Panc1 (cell line): Measurements from ENCODE around the gene CUX1. TPM values are rescaled to one million over a fixed set of nuclear protein-coding genes. Genes with fewer than 3 reads are reported as not detected.

Source experiments
- ATAC-seq: fragments of 200-7000 bp; cut with Tn5 transposase; 2 replicates; pipeline ENCODE4 v1.9.1; 2020; ENCODE audit warnings: mild to moderate bottlenecking, moderate library complexity
- BruUV-seq: library from RNA; stranded (reverse); fragments of 400-500 nt; replicated peaks from 2 replicates; lab custom pipeline; 2021; lab: Mats Ljungman, UMichigan
- CTCF ChIA-PET: fragments of 300-600 bp; sonication (Branson Sonifier 250); formaldehyde crosslinking; loops from one replicate; lab custom pipeline; 2022; ENCODE audit warnings: antibody characterized with exemption; lab: Charles Lee
- POLR2A ChIA-PET: fragments of 300-600 bp; sonication (Branson Sonifier 250); formaldehyde crosslinking; loops from one replicate; lab custom pipeline; 2022; ENCODE audit warnings: antibody characterized with exemption; lab: Charles Lee
- DNase-seq: peaks from one replicate; pipeline ENCODE4 v3.0.0-alpha.2; 2010; ENCODE audit warnings: low read depth, low spot score
- H3K27ac ChIP-seq: 2 replicates; pipeline ENCODE4 v1.5.1; 2011; ENCODE audit warnings: mild to moderate bottlenecking, low read length, inconsistent platforms
- H3K27me3 ChIP-seq: fragments of 200-500 bp; sonication (Bioruptor generic); 2 replicates; pipeline ENCODE4 v1.6.0; 2014; ENCODE audit warnings: low read length, inconsistent platforms; ENCODE audit not compliant: control insufficient read depth, insufficient read depth
- H3K36me3 ChIP-seq: fragments of 200-500 bp; sonication (Bioruptor generic); 2 replicates; pipeline ENCODE4 v1.5.1; 2014; ENCODE audit warnings: inconsistent platforms, mild to moderate bottlenecking, low read length, moderate library complexity; ENCODE audit not compliant: control insufficient read depth, insufficient read depth
- H3K4me1 ChIP-seq: 2 replicates; pipeline ENCODE4 v1.5.1; 2011; ENCODE audit warnings: inconsistent platforms, mild to moderate bottlenecking, low read length, moderate library complexity; ENCODE audit not compliant: control insufficient read depth, insufficient read depth
- H3K4me3 ChIP-seq, 2 experiments: 2 replicates each; pipeline ENCODE4 v1.5.1; 2011 to 2012; ENCODE audit warnings: low read depth in 2 of 2, low read length in 2 of 2, mild to moderate bottlenecking in 2 of 2, inconsistent platforms in 1 of 2, moderate library complexity in 1 of 2
- H3K9me3 ChIP-seq: fragments of 200-500 bp; sonication (Bioruptor generic); 2 replicates; pipeline ENCODE4 v1.5.1; 2014; ENCODE audit warnings: low read depth, mild to moderate bottlenecking, inconsistent platforms, low read length, moderate library complexity; ENCODE audit not compliant: control insufficient read depth, insufficient read depth
- POLR2AphosphoS5 ChIP-seq: IDR thresholded peaks from 2 replicates; pipeline ENCODE4 v1.6.1; 2012; ENCODE audit warnings: mild to moderate bottlenecking, low read depth, low read length, moderate library complexity
- SIN3A ChIP-seq: IDR thresholded peaks from 2 replicates; pipeline ENCODE4 v1.6.1; 2012; ENCODE audit warnings: low read depth, mild to moderate bottlenecking, low read length, moderate library complexity, borderline replicate concordance; ENCODE audit not compliant: insufficient read depth
- TCF7L2 ChIP-seq: IDR thresholded peaks from 2 replicates; pipeline ENCODE4 v1.6.1; 2011; ENCODE audit warnings: mild to moderate bottlenecking, low read depth, low read length, inconsistent platforms
- in situ Hi-C: cut with HindIII; loops from 2 replicates; pipeline ENCODE4 v1.10.0; 2016; ENCODE audit warnings: low sequenced_read_pairs, low pct_unique_long_range_greater_than_20kb
- intact Hi-C: fragments of 100-400 bp; cut with micrococcal nuclease; formaldehyde crosslinking; loops from one replicate; pipeline ENCODE4 v1.10.0; 2022; ENCODE audit not compliant: unreplicated experiment
- total RNA-seq: library from RNA; stranded (reverse); gene quantifications from one replicate; pipeline ENCODE4 v1.2.1, GENCODE V29; 2021; ENCODE audit not compliant: unreplicated experiment
- TF ChIP-seq, protein P1 (sequence below): fragments of 450-650 bp; IDR thresholded peaks from 2 replicates; pipeline ENCODE4 v1.5.1; 2017; ENCODE audit warnings: mild to moderate bottlenecking
- TF ChIP-seq, protein P2 (sequence below), 2 experiments: IDR thresholded peaks; 2 replicates each; pipeline ENCODE4 v1.6.1; 2011 to 2012; ENCODE audit warnings: low read depth in 2 of 2, control low read depth in 1 of 2, low read length in 1 of 2, mild to moderate bottlenecking in 1 of 2, moderate library complexity in 1 of 2; ENCODE audit not compliant: insufficient read depth in 1 of 2

CUX1 gene
- total RNA-seq, 1 experiment from 2014 or later = 50.9 TPM

DNA sequence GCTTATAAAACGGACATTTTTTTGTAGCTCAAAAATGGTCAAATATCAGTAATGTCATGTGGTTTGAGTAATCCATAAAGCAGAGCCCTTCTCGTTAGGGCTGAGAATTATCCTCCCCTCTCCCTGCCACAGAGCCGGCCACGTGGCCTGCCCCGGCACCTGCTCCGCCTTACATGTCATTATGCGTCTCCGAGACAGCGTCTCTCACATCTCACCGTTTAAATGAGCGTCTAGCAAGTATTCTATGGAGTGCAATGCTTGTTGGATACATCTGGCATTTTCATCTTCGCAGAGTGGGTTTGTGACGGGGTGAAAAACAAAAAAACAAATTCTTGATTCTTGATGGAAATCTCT is 86.1 kb downstream of the CUX1 start:
- no peaks in the 10 kb centered on the region for H3K9me3 ChIP-seq
- DNase-seq (no peak), ATAC-seq (no peak)
- no peak overlapping the region for H3K4me3 ChIP-seq
- CTCF ChIA-PET = no interaction called here
- BruUV-seq = no TSS peak
- TF ChIP-seq SIN3A = no peak
- no peak for TF ChIP-seq TCF7L2
- TF ChIP-seq, protein P1, sequence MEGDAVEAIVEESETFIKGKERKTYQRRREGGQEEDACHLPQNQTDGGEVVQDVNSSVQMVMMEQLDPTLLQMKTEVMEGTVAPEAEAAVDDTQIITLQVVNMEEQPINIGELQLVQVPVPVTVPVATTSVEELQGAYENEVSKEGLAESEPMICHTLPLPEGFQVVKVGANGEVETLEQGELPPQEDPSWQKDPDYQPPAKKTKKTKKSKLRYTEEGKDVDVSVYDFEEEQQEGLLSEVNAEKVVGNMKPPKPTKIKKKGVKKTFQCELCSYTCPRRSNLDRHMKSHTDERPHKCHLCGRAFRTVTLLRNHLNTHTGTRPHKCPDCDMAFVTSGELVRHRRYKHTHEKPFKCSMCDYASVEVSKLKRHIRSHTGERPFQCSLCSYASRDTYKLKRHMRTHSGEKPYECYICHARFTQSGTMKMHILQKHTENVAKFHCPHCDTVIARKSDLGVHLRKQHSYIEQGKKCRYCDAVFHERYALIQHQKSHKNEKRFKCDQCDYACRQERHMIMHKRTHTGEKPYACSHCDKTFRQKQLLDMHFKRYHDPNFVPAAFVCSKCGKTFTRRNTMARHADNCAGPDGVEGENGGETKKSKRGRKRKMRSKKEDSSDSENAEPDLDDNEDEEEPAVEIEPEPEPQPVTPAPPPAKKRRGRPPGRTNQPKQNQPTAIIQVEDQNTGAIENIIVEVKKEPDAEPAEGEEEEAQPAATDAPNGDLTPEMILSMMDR = no peak
- TF ChIP-seq, protein P2, sequence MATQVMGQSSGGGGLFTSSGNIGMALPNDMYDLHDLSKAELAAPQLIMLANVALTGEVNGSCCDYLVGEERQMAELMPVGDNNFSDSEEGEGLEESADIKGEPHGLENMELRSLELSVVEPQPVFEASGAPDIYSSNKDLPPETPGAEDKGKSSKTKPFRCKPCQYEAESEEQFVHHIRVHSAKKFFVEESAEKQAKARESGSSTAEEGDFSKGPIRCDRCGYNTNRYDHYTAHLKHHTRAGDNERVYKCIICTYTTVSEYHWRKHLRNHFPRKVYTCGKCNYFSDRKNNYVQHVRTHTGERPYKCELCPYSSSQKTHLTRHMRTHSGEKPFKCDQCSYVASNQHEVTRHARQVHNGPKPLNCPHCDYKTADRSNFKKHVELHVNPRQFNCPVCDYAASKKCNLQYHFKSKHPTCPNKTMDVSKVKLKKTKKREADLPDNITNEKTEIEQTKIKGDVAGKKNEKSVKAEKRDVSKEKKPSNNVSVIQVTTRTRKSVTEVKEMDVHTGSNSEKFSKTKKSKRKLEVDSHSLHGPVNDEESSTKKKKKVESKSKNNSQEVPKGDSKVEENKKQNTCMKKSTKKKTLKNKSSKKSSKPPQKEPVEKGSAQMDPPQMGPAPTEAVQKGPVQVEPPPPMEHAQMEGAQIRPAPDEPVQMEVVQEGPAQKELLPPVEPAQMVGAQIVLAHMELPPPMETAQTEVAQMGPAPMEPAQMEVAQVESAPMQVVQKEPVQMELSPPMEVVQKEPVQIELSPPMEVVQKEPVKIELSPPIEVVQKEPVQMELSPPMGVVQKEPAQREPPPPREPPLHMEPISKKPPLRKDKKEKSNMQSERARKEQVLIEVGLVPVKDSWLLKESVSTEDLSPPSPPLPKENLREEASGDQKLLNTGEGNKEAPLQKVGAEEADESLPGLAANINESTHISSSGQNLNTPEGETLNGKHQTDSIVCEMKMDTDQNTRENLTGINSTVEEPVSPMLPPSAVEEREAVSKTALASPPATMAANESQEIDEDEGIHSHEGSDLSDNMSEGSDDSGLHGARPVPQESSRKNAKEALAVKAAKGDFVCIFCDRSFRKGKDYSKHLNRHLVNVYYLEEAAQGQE (IDR thresholded peaks at IDR 0.05; ENCODE audit: insufficient read depth in 1 of 2, low read depth in 2 of 2, low read length in 1 of 2) = no peak
- no peak for TF ChIP-seq POLR2AphosphoS5
- no peaks in the 10 kb centered on the region for H3K27me3 ChIP-seq
- no peak overlapping the region for H3K27ac ChIP-seq
- intact Hi-C loops (no loop called here), in situ Hi-C loops (no loop called here)
- no peaks in the 10 kb centered on the region for H3K36me3 ChIP-seq
- H3K4me1 ChIP-seq = 0 out of 2 replicates have a peak, but pooled peaks cover 4% of the 10 kb centered on the region
- POLR2A ChIA-PET = no interaction called here

DNA sequence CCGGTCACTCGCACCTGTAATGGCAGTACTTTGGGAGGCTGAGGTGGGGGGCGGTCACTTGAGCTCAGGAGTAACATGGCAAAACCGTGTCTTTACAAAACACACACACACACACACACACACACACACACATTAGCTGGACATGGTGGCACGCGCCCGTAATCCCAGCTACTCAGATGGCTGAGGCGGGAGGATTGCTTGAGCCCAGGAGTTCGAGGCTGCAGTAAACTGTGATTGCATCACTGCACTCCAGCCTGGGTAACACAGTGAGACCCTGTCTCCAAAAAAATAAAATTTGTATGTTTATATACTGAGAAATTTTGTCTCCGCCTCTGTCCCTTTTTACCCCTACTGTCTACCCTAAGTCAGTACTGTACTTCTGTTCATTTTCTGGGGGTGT is 86.6 kb downstream of the CUX1 start:
- POLR2A ChIA-PET = no interaction called here
- 0 out of 2 replicates have a peak, but pooled peaks cover 4% of the 10 kb centered on the region for H3K4me1 ChIP-seq
- intact Hi-C loops (no loop called here), in situ Hi-C loops (no loop called here)
- TF ChIP-seq, protein P1 = no peak
- no peak for TF ChIP-seq TCF7L2
- TF ChIP-seq, protein P2 (IDR thresholded peaks at IDR 0.05; ENCODE audit: insufficient read depth in 1 of 2, low read depth in 2 of 2, low read length in 1 of 2) = no peak
- no peak for TF ChIP-seq POLR2AphosphoS5
- no peak for TF ChIP-seq SIN3A
- no peaks in the 10 kb centered on the region for H3K27me3 ChIP-seq
- no peaks in the 10 kb centered on the region for H3K36me3 ChIP-seq
- no TSS peak for BruUV-seq
- no peak overlapping the region for H3K27ac ChIP-seq
- CTCF ChIA-PET = no interaction called here
- H3K4me3 ChIP-seq = no peak overlapping the region
- no peak for ATAC-seq
- H3K9me3 ChIP-seq = no peaks in the 10 kb centered on the region
- no peak for DNase-seq
